HG02678 (cell line): Measurements from ENCODE around the gene PTGFRN.
"Not testable (repeated sequence)": the region's sequence is repeated elsewhere in the genome, so short reads cannot be mapped to it uniquely, and the experiment has no call there.

Source experiments
- ATAC-seq: cut with Tn5 transposase; IDR thresholded peaks from one replicate; pipeline ENCODE4 v1.9.1; 2021; ENCODE audit warnings: mild to moderate bottlenecking, moderate library complexity; ENCODE audit not compliant: unreplicated experiment

Gene PTGFRN

GRCh38 chr1:116915086-116915661 is 5.5 kb downstream of the PTGFRN start:
- ATAC-seq, result no peak

DNA sequence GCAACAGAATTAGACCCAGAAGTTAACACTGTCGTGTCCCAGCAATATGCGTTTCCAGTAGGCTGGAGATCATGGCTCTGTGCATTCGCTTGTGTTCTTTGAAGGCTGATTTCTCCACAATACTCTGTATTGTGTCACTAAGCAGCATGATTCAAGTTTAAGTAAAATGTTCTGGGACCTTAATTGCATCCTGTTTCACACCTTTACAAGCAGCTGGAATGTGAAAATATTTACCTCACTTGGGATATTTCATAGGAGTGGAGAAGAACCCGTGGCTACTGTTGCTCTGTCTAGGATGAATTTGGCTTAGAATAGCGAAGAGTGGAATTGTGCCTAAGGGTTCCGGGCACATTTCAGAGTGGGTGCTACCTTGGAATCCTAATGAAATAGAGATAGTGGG is 6.3 kb downstream of the PTGFRN start:
- ATAC-seq, result no peak

DNA sequence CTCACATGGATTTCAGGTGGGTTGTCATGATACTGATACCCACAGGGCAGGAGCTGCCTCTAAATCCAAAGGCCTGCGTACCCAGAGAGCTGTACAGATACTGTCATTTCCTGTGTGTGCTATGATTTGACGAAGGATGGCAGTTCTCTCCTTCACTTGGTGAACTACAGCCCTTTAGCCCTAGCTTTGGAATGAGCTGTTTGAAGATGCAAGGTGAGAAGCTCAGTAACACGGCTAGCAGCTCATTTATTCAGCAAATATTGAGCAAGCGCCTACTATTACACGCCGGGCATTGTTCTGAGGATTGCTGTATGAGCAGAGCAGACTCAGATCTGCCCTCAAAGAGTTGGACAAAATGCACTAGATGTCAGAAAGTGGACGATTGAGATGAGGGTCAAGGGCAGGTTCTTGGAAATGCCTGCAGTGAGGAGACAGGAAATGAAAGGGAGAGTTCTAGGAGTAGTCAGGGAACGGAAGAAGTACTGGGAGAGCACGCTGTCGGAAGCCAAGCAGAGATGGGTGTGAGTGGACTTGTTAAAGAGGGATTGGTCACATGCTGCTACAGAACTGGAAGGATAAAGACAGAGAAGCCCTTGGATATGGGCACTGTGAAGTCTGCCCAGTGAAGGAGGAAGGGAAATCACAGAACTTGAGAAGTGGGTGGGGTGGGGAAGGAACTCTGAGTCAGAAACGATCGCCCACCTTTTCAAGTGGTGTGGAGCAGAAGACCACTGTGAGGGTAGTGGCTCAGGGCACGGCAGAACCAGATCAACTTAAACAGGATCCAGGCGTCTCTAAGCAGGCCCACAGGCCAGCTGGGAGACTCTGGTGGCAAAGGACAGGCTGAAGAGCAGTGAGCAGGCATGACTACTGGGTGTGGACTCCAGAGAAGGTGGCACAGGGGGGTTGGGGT is 7.1 kb downstream of the PTGFRN start:
- ATAC-seq, result no peak

DNA sequence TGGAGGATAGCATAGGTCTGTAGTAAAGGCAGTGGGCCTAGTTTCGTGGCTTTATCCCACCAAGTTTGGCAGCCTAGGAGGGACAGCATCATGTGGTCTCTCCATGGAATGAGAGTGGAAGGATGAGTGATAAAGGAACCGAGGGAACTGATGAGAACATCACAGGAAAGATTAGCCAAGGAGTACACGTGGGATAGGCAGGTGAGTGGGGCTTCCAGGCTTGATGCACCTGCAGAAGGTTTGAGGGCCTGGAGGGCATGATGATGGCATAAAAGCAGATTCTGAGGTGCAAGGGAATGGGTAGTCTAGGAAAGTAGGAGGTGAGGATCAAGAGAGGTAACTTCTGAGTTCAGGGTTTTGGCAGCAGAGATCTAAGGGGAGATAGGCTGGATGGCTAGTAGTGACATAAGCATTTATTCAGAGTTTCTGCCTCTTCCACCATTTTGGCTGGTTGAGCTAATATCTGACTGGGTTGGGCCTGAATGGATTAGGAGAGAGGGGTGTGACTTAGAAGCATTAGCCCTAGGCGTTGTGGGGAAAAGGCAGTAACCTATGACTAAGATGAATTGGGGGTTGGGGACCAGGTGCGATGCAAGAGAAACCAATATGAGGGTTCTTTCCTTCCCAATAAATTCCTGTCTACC is 9.1 kb downstream of the PTGFRN start:
- no peak for ATAC-seq

- ATAC-seq, result no peak
Observed at GRCh38 chr1:116919802-116920201, 10.1 kb downstream of the PTGFRN start.

GRCh38 chr1:116920211-116920610 is 10.5 kb downstream of the PTGFRN start:
- no peak for ATAC-seq

DNA sequence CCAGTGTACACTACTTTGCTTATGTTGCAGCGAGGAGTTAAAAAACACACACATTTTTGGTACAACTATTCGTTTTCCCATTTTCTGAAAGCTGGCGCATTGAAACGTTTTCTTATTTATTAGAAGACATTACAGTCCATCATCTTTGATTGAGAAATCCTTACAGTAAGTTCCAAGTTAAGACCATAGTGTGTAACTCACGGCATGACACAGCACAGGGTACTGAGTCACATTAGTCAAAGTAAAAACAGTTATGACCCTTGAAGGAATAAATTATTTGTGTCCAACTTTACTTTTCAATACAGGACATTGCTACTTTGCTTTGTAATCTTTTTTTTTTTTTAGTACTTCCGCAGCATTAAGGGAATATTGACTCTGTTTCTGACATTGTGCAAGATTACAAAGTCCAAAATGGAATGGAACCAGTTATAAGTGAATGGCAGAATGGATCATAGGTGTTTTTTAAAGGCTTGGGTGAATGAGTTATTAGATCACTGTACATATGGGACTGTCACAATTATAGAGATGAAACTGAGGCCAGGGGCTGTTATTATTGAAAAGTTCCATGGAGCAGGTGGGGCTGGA is 11.7 kb downstream of the PTGFRN start:
- no peak for ATAC-seq

DNA sequence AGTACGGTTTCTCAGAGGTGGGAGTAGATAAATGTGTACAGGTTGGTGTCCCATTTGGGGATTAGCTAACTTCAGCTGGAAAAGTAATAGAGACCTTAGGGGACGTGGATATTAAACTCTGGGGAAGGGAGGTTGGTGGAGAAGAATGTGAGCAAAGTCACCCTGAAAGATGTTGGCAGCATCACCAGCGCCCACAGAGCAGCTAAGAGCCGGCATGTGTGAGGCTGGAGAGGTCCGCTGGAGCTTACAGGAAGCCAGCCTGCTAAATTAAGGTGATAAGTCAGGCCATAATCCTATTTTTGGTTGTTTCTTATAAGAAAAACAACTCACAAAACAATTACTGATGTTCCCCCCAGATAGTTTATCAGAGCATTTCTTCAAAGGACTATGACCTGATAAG is 12.2 kb downstream of the PTGFRN start:
- ATAC-seq, result no peak

- ATAC-seq, result no peak
Observed at GRCh38 chr1:116923421-116923820, 13.7 kb downstream of the PTGFRN start.

DNA sequence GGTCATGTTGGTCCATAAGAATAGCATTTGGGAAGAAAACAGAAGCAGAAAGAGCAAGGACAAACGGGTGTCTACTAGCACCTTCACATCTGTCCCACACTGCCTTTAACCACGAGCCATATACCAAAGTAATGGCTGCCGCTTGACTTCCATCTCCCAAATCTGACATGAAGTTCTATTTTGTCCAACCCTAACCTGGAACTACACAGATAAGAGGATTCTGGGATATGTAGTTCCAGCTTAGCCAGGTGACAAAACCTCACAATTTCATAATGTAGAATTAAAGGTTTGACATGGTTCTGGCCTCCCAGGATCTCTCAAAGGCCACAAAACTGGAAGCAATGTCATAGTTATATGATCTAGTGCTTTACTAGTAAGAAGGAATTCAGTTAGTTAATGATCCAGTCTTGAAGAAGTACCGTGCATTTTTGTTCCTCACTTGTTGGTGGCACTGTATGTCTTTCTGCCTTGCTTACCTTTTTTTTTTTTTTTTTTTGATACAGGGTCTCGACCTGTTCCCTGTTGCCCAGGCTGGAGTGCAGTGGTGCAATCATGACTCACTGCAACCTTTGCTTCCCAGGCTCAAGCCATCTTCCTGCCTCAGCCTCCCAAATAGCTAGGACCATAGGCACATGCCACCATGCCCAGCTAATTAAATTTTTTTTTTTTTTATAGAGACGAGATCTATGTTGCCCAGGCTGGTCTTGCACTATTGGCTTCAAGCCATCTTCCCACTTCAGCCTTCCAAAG is 17.5 kb downstream of the PTGFRN start:
- no peak for ATAC-seq

DNA sequence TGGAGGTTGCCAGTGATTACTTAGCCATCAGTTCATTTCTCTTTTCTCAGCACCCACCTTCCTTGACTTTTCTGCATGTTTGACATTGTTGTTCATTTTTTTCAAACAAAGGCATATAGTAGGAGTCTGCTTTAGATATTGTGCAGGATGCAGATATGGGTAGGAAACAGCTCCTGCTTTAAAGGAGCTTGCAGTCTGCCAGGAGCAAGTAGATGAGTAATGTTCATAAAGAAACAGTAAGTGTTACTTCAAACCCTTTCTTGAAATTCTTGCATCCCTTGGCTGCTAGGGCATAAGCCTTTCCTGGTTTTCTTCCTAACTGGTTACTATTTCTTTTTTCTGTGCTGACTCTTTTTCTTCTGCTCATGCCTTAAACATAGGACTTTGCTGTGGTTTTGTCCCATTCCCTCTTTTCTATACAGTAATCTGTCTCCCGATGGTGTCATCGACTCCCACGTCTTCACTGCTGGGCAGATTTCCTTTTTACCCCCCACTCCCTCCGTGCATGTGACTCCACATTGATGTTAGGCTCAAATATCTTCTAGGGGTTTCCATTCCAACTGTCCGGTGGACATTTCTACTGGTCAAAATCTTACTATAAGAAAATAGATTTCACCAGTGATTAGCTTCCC is 20.4 kb downstream of the PTGFRN start:
- ATAC-seq, result no peak

DNA sequence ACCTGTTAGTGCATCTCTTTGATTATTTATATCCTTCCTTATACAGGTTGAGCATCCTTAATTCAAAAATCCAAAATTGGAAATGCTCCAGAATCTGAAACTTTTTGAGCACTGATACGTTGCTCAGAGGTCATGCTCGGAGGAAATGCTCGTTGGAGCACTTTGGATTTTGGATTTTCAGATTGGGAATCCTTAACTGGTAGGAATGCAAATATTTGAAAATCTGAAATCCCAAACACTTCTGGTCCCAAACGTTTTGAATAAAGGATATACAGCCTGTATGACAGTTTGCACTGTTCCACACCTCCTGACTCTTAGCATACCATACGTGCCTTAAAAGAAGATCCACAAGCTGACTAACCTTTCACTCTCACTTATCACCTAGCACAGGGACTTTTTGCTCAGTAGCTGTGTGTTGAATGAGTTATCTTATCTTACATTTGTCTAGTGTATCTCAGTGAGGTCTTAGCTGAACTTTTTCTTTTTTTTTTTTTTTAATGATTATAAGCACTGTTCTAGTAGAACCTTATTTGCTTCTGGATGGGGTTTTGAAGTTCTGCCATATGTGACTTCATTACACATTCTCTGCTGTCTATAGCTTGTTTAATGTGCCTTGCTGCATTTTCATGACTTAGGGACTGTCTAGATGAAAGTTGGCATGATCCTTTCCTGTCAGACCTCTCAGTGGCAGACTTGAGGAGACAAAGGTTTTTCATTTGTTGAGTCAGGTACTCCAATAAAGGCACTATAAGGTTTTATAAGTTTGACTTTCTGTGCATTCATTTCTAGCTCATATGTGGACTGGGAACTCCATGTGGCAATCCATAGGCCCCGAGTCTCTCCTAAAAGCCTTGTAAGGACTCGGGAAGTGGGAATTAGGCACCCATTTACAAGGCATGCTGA is 21.6 kb downstream of the PTGFRN start:
- ATAC-seq, result no peak

DNA sequence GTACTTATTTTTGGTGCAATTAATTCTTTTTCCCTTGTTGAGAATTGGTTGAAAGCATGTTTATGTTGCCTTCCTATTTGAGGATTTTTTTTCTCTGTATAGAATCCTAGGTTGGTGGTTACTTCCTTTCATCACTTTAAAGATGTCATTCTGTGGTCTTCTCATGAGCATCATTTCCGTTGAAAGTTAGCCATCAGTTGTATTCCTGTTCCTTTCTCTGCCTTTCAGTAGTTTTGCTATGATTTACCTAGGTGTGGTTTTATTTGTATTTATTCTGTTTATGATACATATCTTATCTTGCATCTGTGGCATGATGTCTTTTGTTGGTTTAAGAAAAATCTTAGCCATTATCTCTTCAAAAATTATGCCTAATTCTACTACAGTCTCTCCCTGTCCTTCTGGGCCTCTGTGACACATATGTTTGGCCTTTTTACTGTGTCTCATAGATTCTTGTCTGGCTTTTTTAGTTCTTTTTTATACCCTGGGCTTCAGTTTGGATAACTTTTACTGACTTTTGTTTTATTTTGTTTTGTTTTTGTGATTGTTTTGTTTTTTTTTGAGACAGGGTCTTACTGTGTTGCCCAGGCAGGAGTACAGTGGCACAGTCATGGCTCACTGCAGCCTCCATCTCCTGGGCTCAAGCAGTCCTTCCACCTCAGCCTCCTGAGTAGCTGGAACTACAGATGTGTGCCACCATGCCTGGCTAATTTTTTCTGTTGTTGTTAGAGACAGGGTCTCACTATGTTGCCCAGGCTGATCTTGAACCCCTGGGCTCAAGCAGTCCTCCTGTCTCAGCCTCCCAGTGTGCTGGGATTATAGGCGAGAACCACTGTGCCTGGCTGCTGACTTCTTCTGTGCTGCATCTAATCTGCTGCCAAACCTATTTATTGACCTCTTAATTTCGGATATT is 24.1 kb downstream of the PTGFRN start:
- ATAC-seq, result no peak

DNA sequence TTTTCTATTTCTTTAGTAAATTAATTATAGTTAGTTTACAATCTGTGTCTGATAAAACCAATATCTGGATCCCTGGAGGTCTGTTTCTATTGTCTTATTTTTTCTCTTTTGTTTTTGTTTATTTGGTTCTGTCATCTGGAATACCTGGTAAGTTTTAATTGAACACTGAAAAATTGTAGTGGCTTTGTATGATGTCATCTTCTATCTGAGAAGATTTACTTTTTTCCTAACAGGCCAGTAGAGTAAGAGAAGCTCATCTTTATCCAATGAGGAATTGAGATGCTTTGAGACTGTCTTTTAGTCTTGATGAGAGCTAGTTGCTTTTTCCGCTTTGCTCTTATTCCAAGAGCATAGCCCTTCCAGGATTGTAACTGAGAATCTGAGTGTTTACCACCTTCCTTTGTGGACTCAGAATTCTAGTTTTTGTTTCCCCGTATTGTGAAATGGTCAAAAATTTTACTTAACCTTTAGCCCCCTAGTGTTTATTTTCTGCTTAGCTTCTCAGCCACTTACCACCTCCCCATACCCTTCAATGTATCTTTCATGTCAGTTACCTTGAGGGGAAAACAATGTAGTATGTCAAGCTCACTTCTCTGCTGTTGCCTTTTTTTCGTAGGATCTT is 25.0 kb downstream of the PTGFRN start:
- no peak for ATAC-seq

DNA sequence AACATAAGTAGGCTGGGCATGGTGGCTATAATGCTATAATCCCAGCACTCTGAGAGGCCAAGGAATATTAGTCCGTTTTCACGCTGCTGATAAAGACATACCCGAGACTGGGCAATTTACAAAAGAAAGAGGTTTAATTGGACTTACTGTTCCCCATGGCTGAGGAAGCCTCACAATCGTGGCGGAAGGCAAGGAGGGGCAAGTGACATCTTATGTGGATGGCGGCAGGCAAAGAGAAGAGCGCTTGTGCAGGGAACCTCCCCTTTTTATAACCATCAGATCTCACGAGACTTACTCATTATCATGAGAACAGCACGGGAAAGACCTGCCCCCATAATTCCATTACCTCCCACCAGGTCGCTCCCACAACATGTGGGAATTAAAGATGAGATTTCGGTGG is 28.5 kb downstream of the PTGFRN start:
- ATAC-seq, result no peak

DNA sequence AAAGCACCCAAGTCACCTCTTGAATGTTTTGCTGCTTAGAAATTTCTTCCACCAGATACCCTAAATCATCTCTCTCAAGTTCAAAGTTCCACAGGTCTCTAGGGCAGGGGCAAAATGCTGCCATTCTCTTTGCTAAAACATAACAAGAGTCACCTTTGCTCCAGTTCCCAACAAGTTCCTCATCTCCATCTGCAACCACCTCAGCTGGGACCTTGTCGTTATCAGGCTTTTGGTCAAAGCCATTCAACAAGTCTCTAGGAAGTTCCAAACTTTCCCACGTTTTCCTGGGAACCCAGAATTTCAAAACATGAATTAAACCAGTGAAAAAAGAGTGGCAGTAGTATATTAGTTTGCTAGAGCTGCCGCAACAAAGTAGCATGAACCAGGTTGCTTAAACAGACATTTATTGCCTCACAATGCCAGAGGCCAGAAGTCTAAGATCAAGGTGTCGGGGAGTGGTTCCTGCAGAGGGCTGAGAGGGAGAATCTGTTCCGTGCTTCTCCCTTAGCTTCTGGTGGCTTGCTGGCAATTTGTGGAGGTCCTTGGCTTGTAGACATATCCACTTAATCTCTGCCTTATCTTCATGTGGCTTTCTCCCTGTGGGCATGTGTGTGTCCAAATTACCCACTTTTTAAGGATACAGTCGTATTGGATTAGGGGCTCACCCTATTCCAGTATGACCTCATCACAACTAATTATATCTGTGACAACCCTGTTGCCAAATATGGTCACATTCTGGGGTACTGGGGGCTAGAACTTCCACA is 30.2 kb downstream of the PTGFRN start:
- not testable (repeated sequence) for ATAC-seq
